ENCODE measurements around the gene SPARC.

The SPARC gene

DNA sequence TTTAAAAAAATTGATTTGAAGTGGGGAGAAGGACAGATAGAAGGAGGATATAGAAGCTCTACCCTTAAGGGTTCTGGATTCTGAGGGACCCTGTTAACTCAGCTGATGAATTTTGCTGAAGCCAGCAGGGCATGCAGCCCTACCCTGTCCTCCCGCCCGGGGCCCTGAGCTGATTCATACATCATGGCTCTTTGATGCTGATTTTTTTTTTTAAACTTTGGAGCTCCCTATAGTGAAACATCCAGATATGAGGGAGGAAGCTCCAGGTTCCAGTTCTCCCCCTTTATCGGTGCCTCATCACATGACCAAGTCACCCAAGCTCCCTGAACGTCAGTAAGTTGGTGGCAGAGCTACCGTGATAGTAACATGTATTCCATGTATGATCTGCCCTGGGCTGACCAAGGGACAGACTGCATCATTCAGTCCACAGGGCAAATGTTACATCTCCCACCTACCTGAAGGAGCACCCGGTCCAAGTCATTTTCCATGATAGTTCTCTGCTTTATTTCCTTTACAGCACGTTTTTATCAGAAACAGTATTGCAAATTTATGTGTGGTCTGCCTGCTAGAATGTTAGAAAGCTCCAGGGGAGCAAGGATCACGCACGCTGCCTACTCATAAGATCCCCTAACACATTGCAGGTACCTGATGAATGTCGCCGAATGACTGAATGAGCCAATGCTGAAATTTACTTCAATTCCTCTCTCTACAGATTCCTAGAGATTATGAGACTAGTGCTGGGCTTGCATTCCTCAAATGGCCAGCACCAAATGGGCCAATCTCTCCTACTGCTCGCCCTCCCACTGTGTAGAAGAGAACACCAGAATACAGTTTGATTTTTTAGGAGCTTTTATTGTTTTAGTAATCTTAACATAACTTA, 25.9 kb downstream of the SPARC start:
- no peak overlapping the region for H3K4me3 ChIP-seq (ENCODE audit: low read depth, low read length)

DNA sequence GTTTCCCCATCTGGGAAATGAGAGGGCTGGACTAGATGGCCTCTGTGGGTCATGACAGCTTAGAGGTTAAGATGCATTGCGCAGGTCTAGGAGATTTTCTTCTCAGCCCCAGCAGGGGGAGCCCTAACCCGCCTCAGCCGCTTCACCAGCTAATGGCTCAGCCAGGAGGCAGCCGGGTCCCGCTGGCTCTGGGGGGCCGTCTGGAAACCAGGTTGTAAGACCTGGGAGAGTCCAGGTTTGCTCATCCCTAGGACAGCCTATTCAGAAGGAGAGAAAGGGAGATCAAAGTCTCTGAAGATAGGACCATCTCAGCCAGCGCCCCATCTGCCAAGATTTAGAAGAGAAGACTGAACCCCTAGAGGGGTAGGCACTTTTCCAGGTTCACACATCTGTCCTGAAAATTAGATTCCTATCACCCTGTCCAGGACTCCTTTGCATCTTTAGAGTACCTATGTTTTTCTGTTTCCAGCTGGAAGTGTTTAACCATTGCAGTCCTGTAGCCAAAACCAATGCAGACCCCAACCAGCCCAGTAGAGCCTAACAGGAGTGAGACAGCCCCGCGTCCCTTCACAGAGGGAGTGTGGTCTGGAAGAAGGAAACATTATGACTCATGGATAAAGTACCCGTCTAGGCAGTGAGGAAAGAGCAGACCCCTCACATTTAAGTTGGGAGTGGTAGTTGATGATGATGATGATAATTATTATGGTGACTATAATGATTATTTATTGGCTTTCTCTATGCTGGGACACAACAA, 27.5 kb downstream of the SPARC start:
- no peak overlapping the region for H3K4me3 ChIP-seq (ENCODE audit: low read depth, low read length)

DNA sequence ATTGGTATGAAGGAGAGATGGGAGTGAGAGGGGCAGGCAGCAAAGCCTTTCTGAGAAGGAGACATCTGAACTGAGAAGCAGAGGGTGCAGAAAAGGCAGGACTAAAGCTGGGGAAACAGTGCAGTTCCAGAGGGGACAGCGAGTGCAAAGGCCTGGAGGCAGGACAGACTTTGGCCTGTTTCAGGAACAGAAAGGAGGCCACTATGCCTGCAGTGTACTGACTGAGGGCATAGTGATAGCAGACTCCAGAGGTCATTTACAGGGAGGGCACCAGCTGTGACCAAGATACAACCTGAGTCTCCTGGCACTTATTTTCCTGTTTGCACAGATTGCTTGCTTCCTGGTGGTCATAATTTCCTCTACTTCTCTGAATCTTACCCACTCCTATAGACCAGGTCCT, 29.6 kb downstream of the SPARC start:
- no peak overlapping the region for H3K4me3 ChIP-seq (ENCODE audit: low read depth, low read length)

DNA sequence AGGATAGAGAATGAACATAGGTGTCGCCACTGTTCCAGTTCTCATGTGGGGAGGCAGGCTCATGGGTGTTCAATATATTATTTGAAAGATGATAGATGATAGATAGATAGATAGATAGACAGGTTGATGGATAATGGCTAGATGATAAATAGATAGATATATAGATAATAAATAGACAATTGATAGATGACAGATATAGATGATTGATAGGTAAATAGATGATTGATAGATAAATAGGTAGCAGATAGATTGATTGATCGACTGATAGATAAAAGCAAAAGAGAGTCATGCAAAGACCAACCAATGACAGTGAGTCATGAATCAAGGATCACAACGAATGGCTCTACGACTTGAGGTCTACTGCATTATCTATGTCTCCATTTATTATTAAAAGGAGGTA, 30.4 kb downstream of the SPARC start:
- no peak overlapping the region for H3K4me3 ChIP-seq (ENCODE audit: low read depth, low read length)

DNA sequence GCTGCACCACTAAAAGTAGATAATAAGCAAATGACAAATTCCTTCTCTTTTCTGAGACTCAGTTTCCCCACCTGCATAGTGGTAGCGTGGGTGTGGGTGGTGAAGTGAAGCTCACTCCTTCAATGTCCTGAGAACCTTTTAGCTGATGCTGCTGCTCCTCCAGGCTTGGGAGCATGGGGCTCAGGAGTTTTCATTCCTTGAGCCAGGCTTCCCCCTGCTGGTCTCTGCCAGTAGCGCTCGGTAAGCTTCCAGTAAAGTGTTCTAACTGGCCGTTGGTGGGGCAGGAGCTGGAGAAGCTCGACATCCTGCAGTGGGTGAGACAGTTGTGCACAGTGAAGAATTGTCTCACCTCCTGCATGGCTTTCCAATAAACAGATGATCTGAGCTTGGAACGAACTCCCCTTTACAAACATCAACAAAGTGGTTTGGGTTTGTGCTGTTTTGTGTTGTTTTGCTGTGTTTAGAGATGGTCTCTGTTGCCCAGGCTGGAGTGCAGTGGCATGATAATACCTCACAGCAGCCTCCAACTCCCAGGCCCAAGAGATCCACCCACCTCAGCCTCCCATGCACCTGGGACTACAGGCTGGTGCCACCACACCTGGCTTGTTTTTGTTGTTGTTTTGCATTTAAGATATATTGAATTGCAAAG, 34.6 kb downstream of the SPARC start:
- H3K4me3 ChIP-seq (ENCODE audit: low read depth, low read length) = no peak overlapping the region

DNA sequence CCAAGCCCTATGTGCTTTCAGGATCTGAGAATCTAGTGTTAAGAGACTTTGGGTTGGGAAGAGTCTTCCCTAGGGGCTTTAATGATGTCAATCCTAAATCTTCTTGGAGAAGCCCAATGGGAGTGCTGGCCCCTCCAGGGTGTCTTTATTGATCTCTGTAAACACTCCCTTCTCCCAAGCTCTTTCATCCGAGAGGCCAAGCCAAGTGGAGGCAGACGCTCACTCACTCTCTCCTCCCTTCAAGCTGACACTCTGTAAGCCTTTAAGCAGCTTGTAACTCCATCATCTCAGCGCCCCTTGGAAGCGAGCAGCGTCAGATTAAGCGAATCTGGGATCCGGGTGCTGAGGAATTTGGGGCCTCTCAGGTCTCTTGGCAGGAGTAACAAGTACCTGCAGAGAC, 37.7 kb downstream of the SPARC start:
- H3K4me3 ChIP-seq (ENCODE audit: low read depth, low read length) = no peak overlapping the region

DNA sequence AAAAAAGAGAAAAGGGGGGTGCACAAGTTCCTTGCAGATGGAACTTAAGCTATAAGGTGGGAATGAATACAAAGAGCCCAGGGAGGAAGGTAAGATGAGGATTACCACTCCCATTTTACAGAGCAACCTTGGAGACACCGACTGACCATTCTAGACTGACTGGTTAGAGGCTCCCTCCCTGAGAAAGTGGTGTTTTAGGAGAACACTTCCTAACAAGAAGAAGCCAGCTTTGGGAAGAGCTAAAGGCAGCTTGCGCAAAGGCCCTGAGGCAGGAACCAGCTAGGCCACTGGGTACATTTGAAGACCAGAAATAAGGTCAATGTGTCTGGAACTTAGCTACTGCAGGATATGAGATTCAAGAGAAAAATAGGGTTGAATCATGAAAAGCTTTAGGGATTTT, 38.6 kb downstream of the SPARC start:
- no peak overlapping the region for H3K4me3 ChIP-seq (ENCODE audit: low read depth, low read length)

DNA sequence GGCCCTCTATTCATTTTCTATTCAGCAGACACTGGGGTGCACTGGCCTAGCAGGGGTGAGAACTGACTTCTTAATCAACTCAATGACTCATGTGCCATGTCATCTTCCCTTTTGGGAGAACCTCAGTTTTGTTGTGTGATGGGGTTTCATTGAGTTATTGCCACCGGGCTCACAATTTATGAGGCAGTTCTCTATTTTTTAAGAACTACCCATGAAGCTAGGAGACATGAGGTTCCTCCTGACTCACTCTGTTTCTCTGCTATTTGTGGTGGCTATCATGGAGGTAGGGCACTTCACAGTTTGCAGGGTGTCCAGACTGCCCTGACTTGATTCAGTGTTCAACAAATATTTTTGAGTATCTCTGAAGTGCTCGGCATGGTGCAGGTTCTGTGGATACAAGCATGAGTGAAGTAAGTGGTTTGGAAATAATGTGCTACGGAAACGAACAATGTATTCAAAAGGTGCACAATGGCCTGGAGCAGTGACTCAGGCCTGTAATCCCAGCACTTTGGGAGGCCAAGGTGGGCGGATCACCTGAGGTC, 39.3 kb downstream of the SPARC start:
- H3K4me3 ChIP-seq (ENCODE audit: low read depth, low read length) = no peak overlapping the region

DNA sequence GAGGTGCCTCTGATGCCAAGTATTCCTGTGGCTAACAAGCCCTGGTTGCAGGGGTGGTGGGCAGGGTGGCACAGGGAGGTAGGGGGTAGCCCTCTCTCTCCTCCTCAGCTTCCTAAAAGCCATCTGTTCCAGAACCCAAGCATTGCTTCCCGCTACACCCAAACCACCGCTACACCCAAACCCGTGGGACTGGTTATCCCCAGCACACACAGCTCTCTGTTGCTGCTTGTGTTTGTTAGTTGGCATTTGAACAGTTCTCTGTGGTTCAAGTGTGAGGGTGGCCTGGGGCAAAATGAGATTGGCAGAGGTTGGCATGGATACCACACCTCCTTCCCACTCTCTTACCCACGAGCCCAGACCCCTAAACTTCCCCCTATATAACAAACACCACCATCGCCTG, 40.4 kb downstream of the SPARC start:
- H3K4me3 ChIP-seq (ENCODE audit: low read depth, low read length) = no peak overlapping the region

DNA sequence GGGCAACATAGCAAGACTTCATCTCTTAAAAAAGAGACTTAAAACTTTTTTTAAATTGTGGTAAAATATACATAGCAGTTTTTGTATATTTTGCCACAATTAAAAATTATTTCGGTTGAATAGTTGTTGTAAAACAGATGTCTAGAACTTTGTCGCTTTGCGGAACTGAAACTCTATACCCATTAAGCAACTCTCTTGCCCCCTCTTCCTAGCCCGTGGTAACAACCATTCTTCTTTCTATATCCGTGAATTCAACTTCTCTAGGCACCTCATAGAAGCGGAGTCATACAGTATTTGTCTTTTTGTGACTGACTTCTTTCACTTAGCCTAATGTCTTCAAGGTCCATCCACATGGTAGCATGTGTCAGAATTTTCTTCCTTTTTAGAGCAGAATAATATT, 43.3 kb downstream of the SPARC start:
- H3K4me3 ChIP-seq (ENCODE audit: low read depth, low read length) = no peak overlapping the region

DNA sequence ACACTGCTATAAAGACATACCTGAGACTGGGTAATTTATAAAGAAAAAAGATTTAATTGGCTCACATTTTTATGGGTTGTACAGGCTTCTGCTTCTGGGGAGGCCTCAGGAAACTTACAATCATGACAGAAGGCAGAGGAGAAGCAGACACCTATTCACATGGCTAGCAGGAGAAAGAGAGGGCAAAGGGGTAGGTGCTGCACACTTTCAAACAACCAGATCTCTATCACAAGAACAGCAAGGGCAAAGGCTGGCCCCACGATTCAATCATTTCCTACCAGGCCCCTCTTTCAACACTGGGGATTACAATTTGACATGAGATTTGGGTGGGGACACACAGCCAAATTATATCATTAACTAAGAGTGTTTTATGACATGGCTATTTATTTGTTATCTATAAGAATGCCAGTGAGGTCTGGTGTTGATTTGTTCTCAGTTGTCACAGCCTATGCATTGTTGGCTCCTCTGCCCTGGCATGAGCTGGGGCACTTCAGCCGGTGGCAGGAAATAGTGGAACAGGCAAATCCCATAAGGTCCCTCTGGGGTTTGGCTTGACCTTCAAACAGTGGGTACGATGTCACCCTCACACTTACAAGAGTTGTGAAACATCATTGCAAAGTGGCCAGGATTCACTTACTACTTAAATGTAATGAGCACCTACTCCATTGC, 44.1 kb downstream of the SPARC start:
- no peak overlapping the region for H3K4me3 ChIP-seq (ENCODE audit: low read depth, low read length)

DNA sequence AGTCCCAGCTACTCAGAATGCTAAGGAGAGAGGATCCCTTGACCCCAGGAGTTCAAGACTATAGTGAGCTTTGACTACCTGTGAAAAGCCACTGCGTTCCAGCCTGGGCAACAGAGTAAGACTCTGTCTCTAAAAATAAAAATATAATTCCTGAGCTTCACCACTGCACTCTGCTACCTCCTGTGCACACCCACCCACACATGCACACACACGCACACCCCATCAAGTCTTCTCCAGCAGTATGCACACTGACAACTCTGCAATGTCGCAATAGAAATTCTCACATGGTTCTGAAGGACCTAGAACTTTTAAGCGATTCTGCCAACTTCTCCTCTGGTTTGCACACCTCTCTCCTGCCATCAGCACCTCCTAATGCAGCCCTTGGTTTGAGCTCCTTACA, 48.1 kb downstream of the SPARC start:
- no peak overlapping the region for H3K4me3 ChIP-seq (ENCODE audit: low read depth, low read length)

DNA sequence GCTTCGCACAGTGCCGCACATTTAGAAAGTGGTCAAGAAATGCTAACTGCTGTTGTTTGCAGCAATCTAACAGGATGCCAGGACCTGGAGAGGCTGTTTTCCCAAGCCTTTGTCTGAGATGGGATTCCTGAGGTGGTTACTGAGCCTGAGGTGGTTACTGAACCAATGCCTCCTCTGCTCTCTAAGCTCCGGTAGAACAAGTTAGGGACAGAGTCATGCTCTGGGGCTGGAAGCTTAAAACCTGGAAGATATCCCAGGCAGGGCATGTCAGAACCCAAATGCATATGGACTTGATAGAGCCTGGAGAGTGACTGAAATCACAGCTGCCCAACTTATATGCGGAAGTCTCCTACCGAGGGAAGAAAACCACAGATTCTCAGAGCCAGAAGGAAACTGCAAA, 49.0 kb downstream of the SPARC start:
- H3K4me3 ChIP-seq (ENCODE audit: low read depth, low read length) = no peak overlapping the region

DNA sequence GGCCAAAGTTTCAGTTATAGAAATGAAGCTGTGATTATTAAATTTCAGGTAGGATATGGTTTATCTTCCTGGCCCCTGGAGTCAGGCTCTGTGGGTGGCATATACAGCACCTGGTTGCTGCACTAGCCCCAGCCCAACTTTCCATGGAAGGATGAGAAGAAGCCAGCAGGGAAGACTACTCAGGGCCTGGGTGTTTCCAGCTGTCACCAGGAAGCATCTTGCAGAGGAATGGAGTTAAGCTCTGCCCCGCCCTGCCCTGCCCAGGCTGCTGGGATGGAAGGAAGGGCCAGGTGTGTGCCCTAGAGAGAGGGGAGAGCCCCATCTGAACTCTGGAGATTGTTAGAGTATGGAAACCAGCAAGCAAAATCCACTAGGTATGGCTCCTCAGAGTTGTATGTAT, 52.8 kb downstream of the SPARC start:
- H3K4me3 ChIP-seq (ENCODE audit: low read depth, low read length) = no peak overlapping the region

DNA sequence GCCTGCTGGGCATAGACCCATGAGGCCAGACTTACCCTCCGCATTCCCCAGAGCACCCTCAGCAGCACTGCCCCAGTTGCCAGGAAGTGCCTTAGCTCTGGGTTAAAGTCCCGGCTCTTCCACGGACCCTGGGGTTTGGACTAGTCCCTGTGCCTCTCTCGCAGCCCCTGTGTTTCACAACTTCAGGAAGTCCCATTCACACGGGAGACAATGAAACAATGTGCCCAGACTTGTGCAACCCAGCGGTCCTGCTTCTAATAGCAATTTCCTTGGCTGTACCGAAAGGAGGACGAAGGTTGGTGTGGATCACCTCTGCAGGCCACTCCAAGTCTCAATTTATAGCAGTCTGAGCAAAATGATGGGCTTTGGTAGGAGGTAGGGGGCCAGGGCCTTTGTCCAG, 53.8 kb downstream of the SPARC start:
- H3K4me3 ChIP-seq (ENCODE audit: low read depth, low read length) = no peak overlapping the region

DNA sequence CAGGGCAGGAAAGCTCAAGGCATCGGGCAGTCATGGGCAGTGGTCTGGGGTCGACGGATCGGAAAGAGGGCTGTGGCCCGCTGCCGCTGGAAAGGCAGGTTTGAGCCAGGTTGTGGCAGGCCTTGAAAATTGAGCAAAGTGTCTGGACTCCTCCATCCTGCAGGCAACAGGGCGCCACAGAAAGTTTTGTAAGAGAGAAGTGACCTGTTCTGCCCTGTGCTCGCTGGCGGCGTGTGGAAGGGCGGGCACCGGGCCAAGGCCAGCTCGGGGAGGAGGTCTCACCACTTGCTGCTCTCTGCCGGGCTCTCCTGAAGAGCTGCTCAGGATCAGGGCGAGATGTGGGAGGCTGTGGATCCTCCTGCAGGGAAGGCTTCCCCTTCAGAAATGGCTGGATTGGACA, 54.2 kb downstream of the SPARC start:
- H3K4me3 ChIP-seq (ENCODE audit: low read depth, low read length) = no peak overlapping the region

DNA sequence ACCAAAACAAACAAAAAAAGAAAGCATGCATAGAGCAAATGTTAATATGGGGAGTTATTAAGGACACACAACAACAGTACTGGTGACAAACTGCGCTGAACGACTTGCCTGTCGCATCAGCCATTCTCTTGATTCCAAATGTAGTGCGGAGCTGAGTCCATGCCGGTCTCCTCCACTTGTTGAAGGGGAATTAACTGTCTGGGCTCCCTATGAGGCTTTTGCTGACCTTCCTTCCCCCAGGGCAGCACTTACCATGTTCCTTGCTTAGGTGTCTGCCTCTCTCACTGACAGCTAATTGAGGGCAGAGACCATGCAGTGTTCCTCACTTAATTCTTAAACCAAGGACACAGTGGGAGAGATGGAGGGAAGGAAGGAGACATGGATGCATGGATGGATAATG, 54.8 kb downstream of the SPARC start:
- no peak overlapping the region for H3K4me3 ChIP-seq (ENCODE audit: low read depth, low read length)

DNA sequence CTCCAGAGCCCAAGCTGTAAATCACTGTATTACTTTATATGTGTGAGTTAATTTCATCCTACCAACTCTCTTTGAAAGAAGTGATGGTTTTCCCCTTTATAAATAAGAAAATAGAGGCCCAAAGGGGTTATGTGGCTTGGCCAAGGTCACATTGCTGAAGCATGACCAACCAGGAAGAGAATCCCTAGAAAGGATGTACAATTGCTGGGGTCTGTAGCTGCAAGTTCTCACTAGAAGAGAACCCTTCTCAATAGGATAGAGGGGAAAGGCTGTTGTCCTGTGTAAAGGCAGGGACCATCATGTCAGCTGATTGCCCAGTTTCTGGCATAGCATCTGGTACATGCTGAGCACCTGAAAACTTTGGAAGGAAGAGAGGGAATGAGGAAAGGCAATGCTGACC, 56.6 kb downstream of the SPARC start:
- no peak overlapping the region for H3K4me3 ChIP-seq (ENCODE audit: low read depth, low read length)

DNA sequence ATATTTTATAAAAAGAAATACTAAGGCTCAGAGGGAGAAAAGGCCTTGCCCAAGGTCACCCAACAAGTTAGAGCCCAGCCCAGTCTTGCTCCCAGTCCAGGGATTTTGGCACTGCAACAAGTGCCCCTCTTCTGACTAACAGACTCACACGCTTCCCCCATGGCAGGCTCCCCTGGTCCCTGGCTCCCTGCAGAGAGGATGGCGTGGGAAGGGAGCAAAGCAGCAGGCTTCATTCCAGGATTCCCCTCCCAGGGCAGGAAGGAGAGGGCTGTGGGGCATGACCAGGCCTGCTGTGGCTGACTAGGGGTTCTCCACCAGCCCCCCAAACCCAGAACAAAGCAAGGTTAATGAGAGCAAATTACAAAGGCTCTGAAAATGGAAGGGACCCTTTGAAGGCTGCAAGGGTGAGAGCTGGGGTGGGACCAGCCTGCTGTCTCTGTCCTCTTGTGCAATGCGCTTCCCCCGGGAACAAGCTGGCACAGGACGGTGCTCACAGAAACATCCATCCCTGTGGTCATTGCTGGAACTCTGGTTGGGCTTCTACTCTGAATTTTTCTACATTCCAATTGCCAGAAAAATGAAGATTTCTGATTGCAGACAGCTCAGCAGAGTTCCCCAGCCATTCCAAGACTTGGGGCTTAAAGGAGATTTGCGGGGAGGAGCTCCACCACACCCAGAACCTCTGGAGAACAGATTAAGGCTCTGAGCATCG, 58.4 kb downstream of the SPARC start:
- H3K4me3 ChIP-seq (ENCODE audit: low read depth, low read length) = no peak overlapping the region

DNA sequence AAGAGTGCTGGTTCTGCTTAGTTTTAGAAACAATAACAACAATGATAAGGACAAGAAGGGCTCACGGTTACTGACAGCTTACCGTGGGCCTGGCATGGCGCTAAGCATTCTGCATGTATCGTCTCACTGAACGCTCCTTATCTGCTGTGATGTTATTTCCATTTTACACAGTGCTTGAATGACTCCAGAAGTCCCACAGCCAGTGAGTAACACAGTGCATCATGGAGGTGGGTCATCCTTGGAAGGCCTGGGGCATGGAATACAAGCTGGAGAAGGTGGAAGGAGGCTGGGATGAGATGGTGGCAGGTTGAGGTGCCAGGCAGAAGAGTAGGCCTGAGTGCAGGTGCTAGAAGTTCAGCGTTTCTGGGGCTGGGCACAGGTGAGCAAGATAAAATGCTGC, 59.1 kb downstream of the SPARC start:
- H3K4me3 ChIP-seq (ENCODE audit: low read depth, low read length) = no peak overlapping the region

Data from iPS-11a (cell line).